HT-29 (cell line): ENCODE data around the gene EN2. TPM values are rescaled to one million over a fixed set of nuclear protein-coding genes. Genes with fewer than 3 reads are reported as not detected.

Source experiments
- DNase-seq: peaks from one replicate; pipeline ENCODE4 v3.0.0-alpha.2; 2015; ENCODE audit warnings: low spot score
- total RNA-seq: library from RNA; depleted of rRNA; stranded (reverse); fragments of >200 nt; shearing (Covaris generic); gene quantifications from 2 replicates; pipeline ENCODE4 v1.2.3, GENCODE V29; 2014; rRNA removed

EN2 gene
- not detected in 2 replicates for total RNA-seq

- DNase-seq, result no peak
Measured at GRCh38 chr7:155458111-155458877, at the start of gene EN2. EN2 (plus strand) TSS chr7:155458129; CDS start chr7:155458378, 249 bp downstream.

GRCh38 chr7:155408651-155409586 is 49.0 kb upstream of the EN2 start:
- DNase-seq, result no peak

- no peak for DNase-seq
Measured at GRCh38 chr7:155409980-155410379, 47.9 kb upstream of the EN2 start.

- no peak for DNase-seq
Measured at GRCh38 chr7:155410431-155410830, 47.5 kb upstream of the EN2 start.

- no peak for DNase-seq
Measured at GRCh38 chr7:155411718-155412415, 46.1 kb upstream of the EN2 start.

DNA sequence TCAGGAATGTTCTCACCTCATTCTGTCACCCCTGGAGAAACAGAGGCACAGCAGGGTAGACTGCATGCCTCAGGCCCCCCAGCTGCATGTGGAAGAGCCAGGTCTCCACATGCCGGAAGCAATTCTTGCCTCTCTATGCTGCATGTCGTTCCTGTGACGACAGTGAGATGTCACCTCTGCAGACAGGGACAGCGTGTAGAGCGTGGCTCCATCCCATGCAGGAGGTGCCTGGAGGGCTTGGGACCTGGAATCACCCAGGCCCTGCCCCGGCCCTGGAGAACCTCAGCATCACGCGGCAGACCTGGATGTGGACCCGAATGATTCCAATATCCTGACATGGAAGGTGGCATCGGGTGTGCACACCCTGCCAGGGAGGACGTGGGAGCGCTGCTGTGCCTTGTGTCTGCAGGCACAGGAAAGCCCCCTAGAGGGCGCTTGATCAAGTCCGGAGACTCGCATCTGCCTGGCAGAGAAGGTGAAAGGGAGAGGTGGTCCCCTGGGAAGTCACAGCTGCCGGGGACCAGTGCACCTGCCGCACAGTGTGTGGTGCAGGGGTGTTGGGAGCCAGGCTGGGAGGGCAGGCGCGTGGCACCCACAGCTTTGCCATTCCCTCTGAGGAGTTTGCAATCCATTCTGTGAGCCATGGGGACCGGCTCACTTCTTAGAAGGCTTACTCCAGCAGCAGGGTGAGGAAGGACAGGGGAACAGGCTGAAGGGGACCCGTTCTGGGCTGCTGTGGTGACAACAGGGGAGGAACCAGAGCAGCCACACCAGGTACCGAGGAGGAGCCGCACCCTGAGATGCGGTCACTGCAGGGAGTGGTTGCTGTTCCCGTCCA is 45.3 kb upstream of the EN2 start:
- DNase-seq, result peak; percentile 72

GRCh38 chr7:155414547-155415492 is 43.1 kb upstream of the EN2 start:
- DNase-seq, result no peak

DNA sequence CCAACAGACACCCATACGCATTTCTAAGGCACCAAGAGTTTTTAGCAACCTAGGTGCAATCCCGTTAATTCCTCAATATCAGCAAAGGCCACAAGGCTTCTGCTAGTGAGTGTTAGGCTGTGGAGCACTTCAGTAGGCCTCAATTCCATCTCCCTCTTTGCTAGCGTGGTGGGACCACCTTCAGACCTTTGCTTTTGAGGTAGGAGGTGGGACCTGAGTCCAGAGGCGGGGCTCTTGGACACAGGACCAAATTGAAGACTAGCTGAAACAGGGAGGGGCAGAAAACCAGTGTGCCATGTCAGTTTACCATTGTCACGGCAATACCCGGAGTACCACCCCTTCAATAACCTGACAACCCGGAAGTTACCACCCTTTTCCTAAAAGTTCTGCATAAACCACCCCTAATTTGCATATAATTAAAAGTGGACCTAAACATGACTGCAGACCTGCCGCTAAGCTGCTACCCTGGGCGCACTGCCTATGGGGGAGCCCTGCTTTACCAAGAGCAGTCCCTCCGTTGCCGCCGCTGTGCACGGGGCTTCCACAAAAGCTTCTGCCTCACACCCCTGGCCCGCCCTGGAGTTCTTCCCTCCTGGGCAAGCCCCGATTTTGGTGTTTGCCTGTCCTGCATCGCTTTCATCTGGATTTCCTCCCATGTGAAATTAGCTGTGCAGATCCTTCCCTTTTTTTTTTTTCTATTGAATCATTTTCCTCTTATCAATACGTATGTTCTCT is 41.1 kb upstream of the EN2 start:
- no peak for DNase-seq

DNA sequence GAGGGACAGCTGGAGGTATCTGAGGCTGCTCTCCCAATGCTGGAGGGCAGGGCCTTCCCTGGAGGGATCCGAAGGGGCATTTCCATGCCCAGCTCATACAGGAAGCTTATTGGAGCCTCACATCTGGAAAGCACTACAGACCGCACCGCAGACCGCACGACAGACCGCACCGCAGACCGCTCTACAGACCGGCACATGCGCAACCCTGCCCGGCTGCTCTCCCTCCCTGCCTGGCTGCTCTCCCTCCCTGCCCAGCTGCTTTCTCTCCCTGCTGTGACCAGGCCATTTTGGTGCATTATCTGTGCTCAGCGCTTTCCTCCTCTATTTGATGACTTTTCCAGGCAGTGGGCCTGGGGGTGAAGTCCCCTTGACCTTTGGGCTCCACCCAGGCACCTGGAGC is 39.6 kb upstream of the EN2 start:
- no peak for DNase-seq

DNA sequence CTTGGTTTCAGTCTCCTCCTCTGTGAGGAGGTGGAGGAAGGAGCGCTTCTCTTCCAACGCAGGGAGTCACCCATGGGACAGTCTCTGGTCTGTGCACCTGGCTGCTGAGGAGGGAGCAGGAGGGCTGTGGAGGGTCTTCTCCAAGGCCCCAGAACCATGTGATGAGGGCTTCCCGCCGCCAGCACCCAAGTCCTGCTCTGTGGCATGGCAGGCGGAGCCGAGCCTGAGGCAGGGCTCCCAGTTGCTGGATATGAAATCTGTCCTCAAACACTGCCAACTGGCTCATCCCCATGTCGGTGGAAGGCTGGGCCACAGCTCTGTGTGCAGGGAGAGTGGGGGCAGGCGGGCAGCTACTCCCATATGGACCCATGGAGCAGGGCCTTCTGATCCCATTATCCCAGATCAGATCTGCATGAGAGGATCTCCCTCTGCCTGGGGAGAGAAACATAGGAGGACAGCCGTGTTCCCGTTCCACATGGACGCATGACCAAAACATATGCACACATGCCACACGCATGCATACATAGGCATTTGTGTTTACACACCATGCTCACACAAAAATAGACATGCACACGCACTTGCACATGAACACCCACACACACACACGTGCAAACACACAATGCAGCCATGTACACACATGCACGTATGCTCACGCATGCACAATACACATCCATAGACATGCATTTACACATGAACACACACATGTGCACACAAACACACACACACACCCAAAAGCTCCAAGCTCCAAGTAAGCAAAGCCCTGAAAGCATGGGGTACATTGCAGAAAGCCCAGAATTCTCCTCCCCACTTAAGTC is 38.8 kb upstream of the EN2 start:
- no peak for DNase-seq

GRCh38 chr7:155420116-155420515 is 37.8 kb upstream of the EN2 start:
- no peak for DNase-seq

- DNase-seq, result no peak
Measured at GRCh38 chr7:155422151-155422550, 35.8 kb upstream of the EN2 start.

DNA sequence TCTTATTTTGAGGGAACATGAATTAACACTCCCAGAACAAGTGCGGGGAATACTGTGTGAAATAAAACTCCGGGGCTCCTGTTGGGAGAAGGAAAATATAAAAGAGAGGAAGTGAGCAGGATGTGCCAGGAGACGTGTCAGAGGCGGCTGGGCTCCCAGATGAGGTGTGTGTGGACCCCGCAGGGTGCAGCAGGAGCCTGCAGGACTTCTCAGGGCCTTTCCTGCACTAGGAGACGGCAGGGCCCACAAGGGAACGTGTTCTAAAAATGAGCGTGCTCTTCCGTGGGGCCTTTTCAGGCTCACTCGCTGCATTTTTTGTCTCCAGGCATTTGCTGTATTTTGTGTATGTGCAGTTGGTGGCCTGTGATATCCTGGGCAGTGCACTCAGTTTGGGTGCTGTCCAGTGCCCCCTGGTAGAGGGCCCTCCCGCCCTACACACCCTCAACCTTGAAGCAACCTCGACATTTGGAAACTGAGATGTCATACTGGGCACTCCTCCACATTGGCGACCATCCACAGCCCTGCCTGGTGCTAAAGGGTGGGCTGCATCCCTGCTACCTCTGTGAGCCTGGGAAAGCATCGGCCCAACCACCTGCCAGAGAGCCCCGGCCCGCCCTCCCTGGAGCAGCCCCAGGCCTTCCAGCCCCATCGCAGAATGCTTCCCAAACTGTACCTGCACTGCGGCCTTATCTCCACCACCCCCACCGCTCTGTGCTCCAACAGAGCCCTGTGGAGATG is 35.2 kb upstream of the EN2 start:
- DNase-seq, result no peak

DNA sequence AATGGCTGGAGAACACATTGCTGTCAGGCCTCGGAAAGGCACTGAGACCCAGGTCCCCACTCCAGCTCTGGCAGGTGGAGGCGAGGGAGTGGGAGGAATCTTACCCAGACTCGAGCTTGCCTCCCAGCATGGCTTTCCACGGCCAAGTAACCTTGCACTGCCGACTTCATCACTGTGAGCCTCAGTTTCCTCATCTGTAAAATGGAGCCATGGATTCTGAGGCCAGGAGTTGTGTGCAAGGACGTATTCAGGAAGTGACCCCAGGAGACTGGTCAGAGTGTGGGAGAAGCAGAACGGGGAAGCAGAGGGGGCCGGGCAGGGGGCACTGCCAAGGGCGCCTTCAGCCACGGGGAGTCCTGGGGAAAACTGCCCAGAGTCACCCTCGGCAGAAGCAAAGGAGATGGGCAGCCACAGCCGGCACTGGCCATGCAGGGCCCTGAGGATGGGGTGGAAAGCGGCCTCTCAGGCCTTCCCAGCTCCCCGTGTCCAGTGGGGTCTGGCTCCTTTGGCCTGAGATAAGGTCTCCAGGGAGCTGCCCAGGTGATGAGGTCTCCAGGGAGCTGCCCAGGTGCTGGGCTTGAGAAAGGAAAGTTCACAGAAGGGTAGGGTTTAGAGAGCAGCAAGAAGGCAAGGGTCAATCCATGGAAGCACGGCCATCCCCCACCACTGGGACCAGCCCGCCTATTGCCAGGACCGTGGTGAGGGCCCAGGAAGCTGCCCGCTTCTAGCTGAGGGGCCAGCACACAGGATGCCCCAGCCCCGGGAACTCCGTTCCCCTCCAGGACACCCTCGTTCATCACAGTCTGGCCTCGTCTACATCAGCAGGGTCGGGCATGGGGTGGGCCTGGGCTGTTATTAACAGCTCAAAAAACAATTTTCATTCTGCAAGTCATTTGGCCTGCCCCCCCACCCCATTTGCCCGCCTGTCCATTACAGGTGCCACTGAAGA is 34.3 kb upstream of the EN2 start:
- DNase-seq, result no peak

GRCh38 chr7:155424301-155425010 is 33.5 kb upstream of the EN2 start:
- no peak for DNase-seq

DNA sequence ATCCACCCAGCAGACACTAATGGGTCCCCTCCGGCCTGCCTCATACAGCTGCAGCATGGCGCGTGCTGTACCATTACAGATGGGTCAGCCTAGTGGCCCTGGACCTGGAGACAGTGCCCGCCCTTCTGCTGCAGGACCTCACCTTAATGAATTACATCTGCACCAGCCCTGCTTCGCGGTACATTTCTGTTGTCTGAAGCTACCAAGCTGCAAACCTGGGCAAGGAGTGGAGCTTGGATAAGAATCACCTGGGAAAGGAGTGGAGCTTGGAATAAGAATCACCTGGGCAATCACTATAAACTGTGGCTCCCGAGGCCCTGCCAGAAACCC is 33.0 kb upstream of the EN2 start:
- DNase-seq, result no peak
